GM21717 (cell line): ENCODE data around the gene FNTB.

Experiments
- ATAC-seq: cut with Tn5 transposase; IDR thresholded peaks from one replicate; pipeline ENCODE4 v1.9.1; 2021; ENCODE audit warnings: mild to moderate bottlenecking, moderate library complexity; ENCODE audit not compliant: unreplicated experiment

Gene FNTB

GRCh38 chr14:65043893-65044595, 57.3 kb downstream of the FNTB start:
- ATAC-seq: no peak

GRCh38 chr14:65044596-65044959, 57.9 kb downstream of the FNTB start:
- no peak for ATAC-seq

GRCh38 chr14:65045006-65045405, 58.3 kb downstream of the FNTB start:
- ATAC-seq: no peak

- ATAC-seq: no peak
Measured at GRCh38 chr14:65045709-65046108, 59.0 kb downstream of the FNTB start.

- ATAC-seq: no peak
Measured at GRCh38 chr14:65052832-65053231, 66.1 kb downstream of the FNTB start.

GRCh38 chr14:65053466-65053865, 66.8 kb downstream of the FNTB start:
- no peak for ATAC-seq

GRCh38 chr14:65054471-65055085, 67.9 kb downstream of the FNTB start:
- no peak for ATAC-seq

- ATAC-seq: no peak
Measured at GRCh38 chr14:65057695-65058094, 71.0 kb downstream of the FNTB start.

- no peak for ATAC-seq
Measured at GRCh38 chr14:65062096-65063075, 75.7 kb downstream of the FNTB start.

- no peak for ATAC-seq
Measured at GRCh38 chr14:65065719-65066118, 79.0 kb downstream of the FNTB start.

- ATAC-seq: no peak
Measured at GRCh38 chr14:65069874-65070413, 83.2 kb downstream of the FNTB start.

- no peak for ATAC-seq
Measured at GRCh38 chr14:65070471-65070976, 83.8 kb downstream of the FNTB start.

GRCh38 chr14:65071544-65071943, 84.8 kb downstream of the FNTB start:
- ATAC-seq: no peak

GRCh38 chr14:65072256-65072655, 85.6 kb downstream of the FNTB start:
- no peak for ATAC-seq

GRCh38 chr14:65072937-65073336, 86.2 kb downstream of the FNTB start:
- ATAC-seq: no peak

- ATAC-seq: no peak
Measured at GRCh38 chr14:65073605-65074201, 87.0 kb downstream of the FNTB start.

- no peak for ATAC-seq
Measured at GRCh38 chr14:65074449-65075150, 87.9 kb downstream of the FNTB start.

- ATAC-seq: no peak
Measured at GRCh38 chr14:65075628-65076325, 89.1 kb downstream of the FNTB start.

- ATAC-seq: no peak
Measured at GRCh38 chr14:65077318-65077717, 90.6 kb downstream of the FNTB start.

- ATAC-seq: no peak
Measured at GRCh38 chr14:65079201-65079600, 92.5 kb downstream of the FNTB start.
